Measurements from ENCODE around the gene REPS2. TPM values are rescaled to one million over a fixed set of nuclear protein-coding genes. Genes with fewer than 3 reads are reported as not detected.

The REPS2 gene
- total RNA-seq (2014; rRNA removed; shearing (Covaris generic)) (0.41 and 3.7 TPM in 2 replicates), total RNA-seq (2022) (3.8 and 4.0 TPM in 2 replicates), Bru-seq, nascent RNA (percentile 37 among the genes with signal in this experiment), BruChase-seq, experiment 1, labeled RNA remaining after a 6-hour chase (percentile 31 among the genes with signal in this experiment), BruChase-seq, experiment 2, labeled RNA remaining after a 2-hour chase (percentile 33 among the genes with signal in this experiment)
- long read RNA-seq, partial matches to known transcripts = 0 of 3 reads
- long read RNA-seq, other reads (novel, unspliced or antisense) = 3 of 3 reads

GRCh38 chrX:16946361-16946964, at the start of gene REPS2:
Gene REPS2, plus strand, starts transcription at chrX:16946658. Its CDS starts 204 bp downstream, at chrX:16946862.
- peak within 1 kb of the TSS; percentile 58 for H2AFZ ChIP-seq (ENCODE audit: low read length)
- BruUV-seq (replicated peaks) = no TSS peak
- no peaks in the 10 kb centered on the region for H3K9me2 ChIP-seq (ENCODE audit: insufficient read depth, low read length)
- no peaks in the 10 kb centered on the region for H3K9me3 ChIP-seq (ENCODE audit: low read length)
- no peaks in the 10 kb centered on the region for H3K36me3 ChIP-seq (ENCODE audit: insufficient read depth, low read length)
- H4K20me1 ChIP-seq (ENCODE audit: insufficient read depth, low read length) = no peaks in the 10 kb centered on the region
- POLR2A ChIA-PET = interaction anchor here (0.7 to 1.8 kb wide), 3 partner anchors 10 to 64 kb away, joined by 3 to 4 read pairs (median 4); no protein-coding TSS in a partner anchor
- DNase-seq (ENCODE audit: low spot score) = peak; percentile 86
- H3K4me3 ChIP-seq (ENCODE audit: low read depth, low read length, poor library complexity, severe bottlenecking) = peak within 1 kb of the TSS; percentile 70
- CTCF ChIA-PET (ENCODE audit: unreplicated experiment) = no interaction called here
- peak within 1 kb of the TSS; percentile 80 for H3K4me2 ChIP-seq (ENCODE audit: low read length)
- no peaks in the 10 kb centered on the region for H3K4me1 ChIP-seq (ENCODE audit: insufficient read depth, low read length, poor library complexity, severe bottlenecking)
- intact Hi-C loops (cut with micrococcal nuclease; ENCODE audit: unreplicated experiment) = loop anchor here (2.0 kb wide), 1 partner anchor 64 kb away; no protein-coding TSS in a partner anchor
- no peak for TF ChIP-seq EZH2phosphoT487 (IDR thresholded peaks at IDR 0.05; ENCODE audit: borderline replicate concordance, low read depth, low read length)
- TF ChIP-seq CTCF (conservative IDR thresholded peaks at IDR 0.05; ENCODE audit: low read length) = no peak
- no peaks in the 10 kb centered on the region for H3K79me2 ChIP-seq (ENCODE audit: insufficient read depth, low read depth, low read length)
- H3K27ac ChIP-seq (ENCODE audit: low read depth, low read length, poor library complexity, severe bottlenecking) = no peak within 1 kb of the TSS

DNA sequence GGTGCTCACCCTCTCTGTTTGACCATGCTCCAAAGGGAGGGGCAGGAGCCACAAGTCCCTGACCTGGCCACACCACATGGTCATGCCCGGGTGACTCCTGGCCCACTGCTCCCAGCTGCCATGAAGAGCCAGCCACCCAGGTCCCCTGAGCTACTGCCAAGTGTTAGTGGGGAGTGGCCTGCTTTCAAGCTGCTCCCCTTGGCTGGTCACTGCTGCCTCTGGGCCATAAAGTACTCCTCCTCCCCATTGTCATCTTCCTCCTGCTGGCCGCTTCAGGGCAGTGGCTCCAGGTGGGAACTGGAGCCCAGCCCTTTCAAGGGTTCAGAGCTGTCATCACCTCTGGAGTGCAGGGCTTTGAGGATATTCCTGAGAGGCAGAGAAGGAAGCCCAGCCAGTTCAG, 49.0 kb upstream of the REPS2 start:
- TF ChIP-seq EZH2phosphoT487 (IDR thresholded peaks at IDR 0.05; ENCODE audit: borderline replicate concordance, low read depth, low read length) (no peak), CTCF (conservative IDR thresholded peaks at IDR 0.05; ENCODE audit: low read length) (no peak)
- no TSS peak for BruUV-seq (replicated peaks)
- Histone ChIP-seq H3K36me3 (ENCODE audit: insufficient read depth, low read length) (no peaks in the 10 kb centered on the region), H3K4me3 (ENCODE audit: low read depth, low read length, poor library complexity, severe bottlenecking) (no peak overlapping the region), H3K79me2 (ENCODE audit: insufficient read depth, low read depth, low read length) (no peaks in the 10 kb centered on the region), H3K9me3 (ENCODE audit: low read length) (no peaks in the 10 kb centered on the region), H3K27ac (ENCODE audit: low read depth, low read length, poor library complexity, severe bottlenecking) (no peak overlapping the region), H3K9me2 (ENCODE audit: insufficient read depth, low read length) (no peaks in the 10 kb centered on the region), H3K4me2 (ENCODE audit: low read length) (no peak overlapping the region), H3K4me1 (ENCODE audit: insufficient read depth, low read length, poor library complexity, severe bottlenecking) (peaks cover 10% of the 10 kb centered on the region), H4K20me1 (ENCODE audit: insufficient read depth, low read length) (no peaks in the 10 kb centered on the region), H2AFZ (ENCODE audit: low read length) (no peak overlapping the region)
- DNase-seq (ENCODE audit: low spot score) = no peak
- intact Hi-C loops (cut with micrococcal nuclease; ENCODE audit: unreplicated experiment) = no loop called here
- CTCF ChIA-PET (ENCODE audit: unreplicated experiment) = no interaction called here
- POLR2A ChIA-PET = interaction anchor here (0.6 to 2.7 kb wide), 4 partner anchors 11 to 658 kb away, joined by 3 to 6 read pairs (median 4); no protein-coding TSS in a partner anchor
